COR-L47 (cell line): ENCODE measurements around the gene STK31.
"Not testable (repeated sequence)": the region's sequence is repeated elsewhere in the genome, so short reads cannot be mapped to it uniquely, and the experiment has no call there.

Experiments used
- DNase-seq: peaks from one replicate; lab custom pipeline; 2025; lab: John Stamatoyannopoulos, UW

Gene STK31

GRCh38 chr7:23802720-23803397, 92.8 kb downstream of the STK31 start:
- no peak for DNase-seq

- no peak for DNase-seq
Measured at GRCh38 chr7:23804707-23805106, 94.7 kb downstream of the STK31 start.

- no peak for DNase-seq
Measured at GRCh38 chr7:23808421-23808820, 98.4 kb downstream of the STK31 start.

- no peak for DNase-seq
Measured at GRCh38 chr7:23810099-23810498, 100.1 kb downstream of the STK31 start.

- DNase-seq, result no peak
Measured at GRCh38 chr7:23811540-23811939, 101.5 kb downstream of the STK31 start.

GRCh38 chr7:23828125-23828524, 118.1 kb downstream of the STK31 start:
- DNase-seq, result not testable (repeated sequence)

- DNase-seq, result not testable (repeated sequence)
Measured at GRCh38 chr7:23832733-23833132, 122.7 kb downstream of the STK31 start.

- DNase-seq, result no peak
Measured at GRCh38 chr7:23833405-23833804, 123.4 kb downstream of the STK31 start.

- not testable (repeated sequence) for DNase-seq
Measured at GRCh38 chr7:23844837-23845236, 134.8 kb downstream of the STK31 start.

- DNase-seq, result no peak
Measured at GRCh38 chr7:23852135-23852534, 142.1 kb downstream of the STK31 start.

GRCh38 chr7:23852988-23853387, 143.0 kb downstream of the STK31 start:
- no peak for DNase-seq

- peak; percentile 51 for DNase-seq
Measured at GRCh38 chr7:23863209-23863787, 153.3 kb downstream of the STK31 start.

- DNase-seq, result no peak
Measured at GRCh38 chr7:23864973-23865372, 155.0 kb downstream of the STK31 start.

GRCh38 chr7:23873306-23873705, 163.3 kb downstream of the STK31 start:
- no peak for DNase-seq

GRCh38 chr7:23876526-23876925, 166.5 kb downstream of the STK31 start:
- not testable (repeated sequence) for DNase-seq
